AG08396 (cell line): Measurements from ENCODE around the gene LRRC28.

Source experiments
- DNase-seq: peaks from one replicate; pipeline ENCODE4 v3.0.0; 2012; ENCODE audit warnings: low spot score, mixed read lengths

LRRC28 gene

DNA sequence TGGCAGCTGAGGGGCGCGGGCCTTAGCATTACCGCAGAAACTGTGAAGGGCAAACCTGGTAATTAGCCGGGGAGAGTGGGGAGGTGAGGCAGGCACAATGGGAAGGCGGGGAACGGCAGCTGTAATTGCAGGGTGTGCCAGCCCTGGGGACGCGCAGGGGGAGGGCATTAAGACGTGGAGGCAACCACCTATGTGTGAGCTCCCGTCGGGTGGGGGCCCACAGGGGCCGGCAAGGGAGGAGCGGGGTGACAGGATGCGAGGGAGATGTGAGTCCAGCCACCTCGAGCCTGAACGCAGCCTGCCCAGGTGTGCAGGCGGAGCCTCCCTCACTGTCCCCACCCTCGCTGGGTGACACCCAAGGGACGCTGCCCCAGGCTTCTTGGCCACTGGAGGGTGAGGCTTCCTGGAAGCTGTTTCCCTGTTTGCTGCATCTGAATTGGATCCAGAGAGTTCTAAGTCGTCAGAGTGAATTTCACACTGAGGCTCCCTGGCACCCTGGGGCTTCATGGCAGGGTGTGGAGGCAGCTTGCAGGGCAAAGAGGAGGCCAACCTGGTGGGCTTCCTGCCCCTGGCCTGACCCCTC, 183.9 kb downstream of the LRRC28 start:
- DNase-seq: no peak

DNA sequence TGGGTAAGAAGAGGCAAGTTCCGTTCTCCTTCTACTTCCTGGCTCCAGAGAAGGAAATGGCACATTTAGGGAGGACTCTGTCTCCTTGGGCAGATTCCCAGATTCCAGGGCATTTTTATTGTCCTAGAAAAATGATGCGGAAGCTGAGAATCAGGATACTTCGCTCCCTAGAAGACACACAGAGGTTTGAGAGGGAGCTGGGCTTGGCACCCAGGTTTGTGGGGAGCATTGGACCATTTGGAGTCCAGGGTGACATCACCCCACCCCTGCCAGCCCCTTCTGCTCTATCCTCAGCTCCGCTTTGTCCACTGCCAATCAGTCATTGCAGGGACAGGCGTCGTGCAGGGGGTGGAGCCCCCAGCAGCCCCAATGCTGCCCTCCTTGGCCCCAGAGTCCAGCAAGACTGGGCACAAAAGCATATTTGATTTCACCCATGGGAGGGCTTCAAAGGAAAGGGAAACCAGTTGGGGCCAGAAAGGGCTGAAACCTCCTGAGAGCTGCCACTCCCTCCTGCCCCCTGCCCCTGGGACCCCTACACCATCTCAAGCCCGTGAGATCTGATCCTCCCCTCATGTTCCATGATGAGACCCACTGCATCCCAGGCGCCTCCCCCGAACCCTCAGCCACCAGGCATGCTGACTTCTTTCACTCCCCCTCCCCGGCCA, 184.7 kb downstream of the LRRC28 start:
- no peak for DNase-seq

GRCh38 chr15:99436542-99437314, 185.4 kb downstream of the LRRC28 start:
- DNase-seq: no peak

- no peak for DNase-seq
Observed at GRCh38 chr15:99437315-99438223, 186.3 kb downstream of the LRRC28 start.

GRCh38 chr15:99438224-99438585, 186.9 kb downstream of the LRRC28 start:
- DNase-seq: no peak

GRCh38 chr15:99438691-99439523, 187.6 kb downstream of the LRRC28 start:
- DNase-seq: no peak

DNA sequence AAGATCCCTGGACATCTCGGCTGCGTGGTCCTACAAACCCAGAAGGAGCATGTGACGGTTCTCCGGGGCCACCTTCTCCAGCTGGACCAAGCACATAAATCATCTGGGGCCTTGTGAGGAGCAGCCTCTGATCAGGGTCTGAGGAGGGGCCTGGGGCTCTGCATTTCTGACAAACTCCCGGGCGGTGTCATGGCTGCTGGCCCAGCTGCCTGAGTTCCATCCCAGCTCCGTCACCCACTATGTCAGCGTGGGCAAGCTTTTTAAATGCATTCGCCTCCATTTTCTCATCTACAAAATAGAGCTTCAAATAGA, 188.2 kb downstream of the LRRC28 start:
- DNase-seq: no peak

- no peak for DNase-seq
Observed at GRCh38 chr15:99440029-99440428, 188.7 kb downstream of the LRRC28 start.
